Suppressor macrophage treated with lipopolysaccharide for 1 hour (primary cell): ENCODE data around the gene UNC93B1.
"Not testable (repeated sequence)": the region's sequence is repeated elsewhere in the genome, so short reads cannot be mapped to it uniquely, and the experiment has no call there.

Source experiments
- DNase-seq, 3 donors: peaks; one replicate each; pipeline ENCODE4 v3.0.0-alpha.2; 2020 to 2022

Gene UNC93B1

DNA sequence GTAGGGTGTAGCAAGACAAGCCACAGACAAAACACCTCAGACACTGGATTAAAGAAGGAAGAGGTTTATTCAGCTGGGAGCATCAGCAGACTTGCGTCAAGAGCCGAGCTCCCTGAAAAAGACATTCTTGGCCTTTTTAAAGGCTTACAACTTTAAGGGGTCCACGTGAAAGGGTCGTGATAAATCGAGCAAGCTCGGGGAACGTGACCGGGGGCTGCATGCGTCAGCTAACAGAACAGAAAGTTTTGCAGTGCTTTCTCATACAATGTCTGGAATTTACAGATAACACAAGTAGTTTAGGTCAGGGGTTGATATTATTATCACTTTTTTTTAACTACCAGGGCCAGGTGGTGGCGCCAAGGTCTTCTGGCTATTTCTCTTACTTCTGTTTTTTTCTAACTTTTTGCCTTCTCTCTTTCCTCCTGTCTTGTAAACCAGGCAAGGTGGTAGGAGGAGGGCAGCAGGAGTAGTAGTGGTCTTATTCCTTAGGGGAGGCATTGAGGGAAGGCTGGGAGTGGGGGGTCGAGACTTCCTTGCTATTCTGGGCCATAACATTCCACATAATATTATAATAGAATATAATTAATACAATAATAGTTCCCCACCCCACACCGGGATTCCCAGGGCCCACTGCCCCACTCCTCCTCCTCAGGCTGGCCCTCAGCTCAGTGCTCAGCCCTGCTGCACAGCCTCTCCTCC, 5.6 kb upstream of the UNC93B1 start:
- DNase-seq, result peak; percentile 42 to 50 (median 47)

DNA sequence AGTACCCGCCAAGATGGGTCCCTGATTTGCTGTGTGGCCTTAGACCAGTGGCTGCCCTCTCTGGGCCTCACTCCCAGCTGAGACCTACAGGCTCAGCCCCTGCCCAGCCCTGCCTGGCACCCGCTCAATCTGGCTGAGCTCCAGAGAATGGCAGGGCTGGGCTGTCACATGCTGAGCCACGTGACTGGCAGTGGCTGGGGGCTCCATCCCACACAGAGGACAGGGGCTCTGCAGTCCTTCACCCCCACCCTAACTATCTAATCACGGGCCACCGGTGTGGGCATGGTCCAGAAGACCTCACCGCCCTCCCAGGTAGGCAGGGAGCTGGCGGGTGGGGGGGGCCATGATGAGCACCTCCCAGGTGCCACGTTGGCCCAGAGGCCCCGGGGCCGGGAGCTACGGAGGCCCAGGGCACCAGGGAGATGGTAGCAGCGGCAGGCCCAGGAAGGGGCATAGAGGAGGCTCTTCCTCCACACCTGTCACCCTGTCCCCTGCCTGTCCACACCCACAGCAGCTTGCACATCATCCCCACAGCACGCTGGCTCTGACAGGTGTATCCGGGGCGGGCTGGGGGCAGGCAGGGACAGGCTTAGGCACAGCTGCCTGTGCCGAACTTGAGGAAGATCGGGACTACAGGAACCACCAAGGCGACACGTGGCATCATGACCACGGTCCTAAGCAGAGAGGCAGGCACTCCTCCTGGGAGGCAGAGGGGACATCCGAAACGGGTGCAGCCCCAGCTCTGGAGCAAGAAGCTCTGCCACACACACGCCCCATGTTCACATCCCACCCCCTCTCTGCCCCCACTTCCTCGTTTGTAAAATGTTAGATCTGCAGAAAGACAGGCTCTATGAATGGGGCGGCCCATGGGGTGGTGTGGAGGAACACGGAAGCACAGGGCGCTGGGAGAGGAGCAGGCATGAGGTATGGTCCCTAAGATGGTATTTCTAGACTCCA, 4.8 kb upstream of the UNC93B1 start:
- peak; percentile 77 to 87 (median 85) for DNase-seq

DNA sequence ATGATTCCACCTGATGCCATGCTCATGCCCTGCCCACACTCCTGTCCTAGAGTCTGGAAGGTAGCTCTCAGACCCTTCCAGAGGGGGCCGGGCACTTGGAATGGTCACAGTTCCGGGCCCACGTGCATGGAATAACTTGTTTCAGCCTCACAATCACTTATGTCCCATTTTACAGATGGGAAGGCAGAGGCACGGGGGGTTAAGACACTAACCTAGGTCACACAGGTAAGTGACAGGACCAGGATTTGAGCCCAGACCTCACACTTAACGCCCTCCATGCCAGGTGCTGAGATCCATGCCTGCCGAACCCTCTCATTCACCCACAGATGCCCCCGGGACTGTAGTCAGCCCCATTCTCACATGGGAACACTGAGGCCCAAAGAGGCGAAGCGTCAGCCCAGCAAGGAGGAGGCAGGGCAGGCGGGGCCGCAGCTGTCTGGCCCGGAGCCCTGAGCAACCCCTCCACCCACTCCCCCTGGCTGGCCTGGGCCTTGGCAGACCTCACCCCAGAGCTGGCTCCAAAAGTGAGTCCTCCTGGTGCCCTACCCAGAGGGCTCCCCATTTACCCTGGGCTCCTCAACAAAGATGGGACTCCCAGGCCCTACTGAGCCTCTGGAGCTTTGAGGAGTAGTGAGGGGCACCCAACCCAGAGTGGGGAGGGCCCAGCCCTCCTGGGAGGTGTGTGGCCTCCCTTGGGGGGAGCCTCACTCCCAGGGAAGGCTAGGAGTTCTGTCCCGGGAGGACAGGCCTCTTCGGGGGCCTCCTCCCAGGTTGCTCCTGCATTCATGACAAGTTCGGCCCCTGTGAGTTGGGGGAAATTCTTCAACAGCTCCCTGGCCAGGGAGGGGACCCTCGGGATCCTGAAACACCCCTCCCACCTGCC, 3.8 kb upstream of the UNC93B1 start:
- no peak for DNase-seq

DNA sequence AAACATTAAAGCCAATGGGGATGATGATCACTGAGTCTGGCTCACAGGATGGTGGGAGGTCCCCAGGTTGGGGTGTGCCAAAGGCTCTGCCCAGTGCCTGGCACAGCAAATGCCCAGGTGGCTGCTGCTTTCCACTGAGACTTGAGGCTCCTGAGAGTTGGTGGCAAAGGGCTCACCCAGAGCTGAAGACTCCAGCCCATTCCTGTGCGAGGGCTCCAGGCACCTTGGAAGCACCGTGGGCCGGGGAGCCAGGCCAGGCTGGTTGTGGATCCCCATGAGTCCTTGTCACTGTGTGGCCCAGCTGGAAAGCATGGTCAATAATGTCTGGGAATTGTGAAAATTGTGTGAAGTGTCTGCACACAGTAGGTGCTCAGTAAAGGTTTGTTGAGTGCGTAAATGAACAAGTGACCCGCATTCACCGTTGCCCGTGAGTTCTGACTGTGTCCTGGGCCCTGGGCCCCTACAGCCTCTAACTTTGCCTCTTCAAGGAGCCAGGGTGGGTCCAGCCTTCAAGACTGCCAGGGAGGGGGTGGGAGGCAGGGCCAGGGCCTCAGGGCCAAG, 2.8 kb upstream of the UNC93B1 start:
- no peak for DNase-seq

DNA sequence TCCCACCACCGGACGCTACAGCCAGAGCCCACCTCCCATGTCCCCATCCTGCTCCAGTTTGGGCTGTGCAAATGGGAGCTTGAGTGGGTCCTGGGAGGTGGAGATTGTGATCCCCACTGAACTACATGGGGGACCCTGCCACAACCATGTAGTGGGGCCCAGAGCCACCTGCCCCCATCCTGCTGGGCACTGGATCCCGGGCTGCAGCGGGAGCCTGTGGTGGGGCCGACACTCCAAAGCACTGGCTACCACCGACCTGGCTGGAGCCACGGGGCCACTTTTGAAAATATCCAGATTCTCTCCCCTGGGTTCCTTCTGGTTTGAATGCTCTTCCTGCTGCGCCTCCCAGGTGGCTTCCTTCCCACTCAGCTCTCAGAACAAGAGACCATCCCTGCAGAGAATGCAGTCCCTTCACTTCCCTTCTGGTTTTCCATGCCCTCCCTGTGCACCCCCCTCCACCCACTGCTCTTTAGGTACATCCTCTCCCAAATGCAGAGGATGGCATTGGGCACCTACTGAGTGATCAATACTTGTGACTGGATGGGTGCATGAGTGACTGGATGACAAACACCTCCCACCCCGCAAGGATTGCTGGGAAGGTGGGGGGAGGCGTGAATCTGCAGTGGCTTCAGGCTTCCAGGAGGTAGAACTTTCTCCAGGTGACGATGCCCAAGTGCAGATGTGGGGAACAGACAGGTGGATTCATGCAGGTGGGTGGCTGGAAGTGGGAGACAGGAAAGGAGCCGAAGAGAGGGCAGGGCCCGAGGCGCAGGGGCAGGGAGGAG, 846 bp upstream of the UNC93B1 start:
- no peak for DNase-seq

DNA sequence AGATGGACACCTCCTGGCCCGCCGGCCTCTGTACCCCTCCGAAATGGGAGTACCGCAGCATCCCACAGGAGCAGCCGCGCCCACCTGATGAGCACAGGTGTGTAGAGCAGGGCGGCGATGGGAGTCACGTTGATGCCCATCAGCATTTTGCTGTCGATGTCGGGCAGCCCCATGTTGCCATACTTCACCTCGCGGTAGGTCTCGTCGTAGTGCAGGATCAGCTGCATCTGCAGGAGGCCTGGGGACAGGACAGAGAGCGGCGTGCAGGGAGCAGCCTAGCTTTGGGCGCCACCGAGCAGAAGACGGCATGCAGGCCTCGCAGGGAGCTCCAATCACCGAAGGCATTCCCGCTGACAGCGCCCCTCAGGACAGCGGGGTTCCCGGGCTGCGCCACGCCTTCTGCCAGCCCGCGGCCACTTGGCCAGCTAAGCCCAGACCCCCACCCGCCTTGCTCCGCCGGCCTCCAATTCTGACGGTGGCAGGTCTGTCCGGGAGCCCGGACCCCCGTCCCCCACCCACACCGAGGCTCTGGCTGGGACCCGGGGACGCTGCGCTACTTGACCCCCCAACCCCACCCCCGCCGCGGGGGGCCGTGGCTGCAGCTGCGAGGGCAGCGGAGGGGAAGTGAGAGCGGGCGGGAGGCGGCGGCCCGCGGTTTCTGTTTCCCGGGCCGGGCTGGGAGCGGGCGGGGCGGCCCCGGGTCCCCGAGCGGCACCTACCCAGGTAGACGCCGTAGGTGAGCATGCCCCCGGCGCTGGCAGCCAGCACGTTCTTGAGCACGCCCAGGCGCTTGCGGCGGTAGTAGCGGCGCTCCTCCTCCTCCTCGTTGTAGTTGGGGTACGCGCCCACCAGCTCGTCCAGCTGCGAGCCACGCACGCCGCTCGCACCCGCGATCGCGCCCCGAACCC, 705 bp downstream of the UNC93B1 start:
- DNase-seq, result peak; percentile 63 to 84 (median 66)

DNA sequence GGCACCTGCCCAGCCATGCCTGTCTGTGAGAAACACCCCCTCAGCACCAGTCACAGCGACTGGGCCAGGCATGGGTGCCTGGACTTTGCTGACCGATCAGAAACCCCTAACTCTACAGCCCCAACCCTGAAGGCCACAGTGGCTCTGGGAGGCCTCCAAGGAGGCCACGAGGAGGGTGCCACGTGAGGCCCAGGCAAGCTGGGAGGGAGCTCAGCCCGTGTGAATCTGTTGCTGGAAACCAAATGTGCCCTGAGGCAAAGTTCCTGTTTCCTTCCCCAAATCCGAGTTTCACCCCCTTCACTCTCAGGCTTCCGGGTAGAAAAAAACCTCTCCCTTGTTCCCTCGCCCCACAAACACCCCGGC, 1.3 kb downstream of the UNC93B1 start:
- peak; percentile 56 to 67 (median 67) for DNase-seq

DNA sequence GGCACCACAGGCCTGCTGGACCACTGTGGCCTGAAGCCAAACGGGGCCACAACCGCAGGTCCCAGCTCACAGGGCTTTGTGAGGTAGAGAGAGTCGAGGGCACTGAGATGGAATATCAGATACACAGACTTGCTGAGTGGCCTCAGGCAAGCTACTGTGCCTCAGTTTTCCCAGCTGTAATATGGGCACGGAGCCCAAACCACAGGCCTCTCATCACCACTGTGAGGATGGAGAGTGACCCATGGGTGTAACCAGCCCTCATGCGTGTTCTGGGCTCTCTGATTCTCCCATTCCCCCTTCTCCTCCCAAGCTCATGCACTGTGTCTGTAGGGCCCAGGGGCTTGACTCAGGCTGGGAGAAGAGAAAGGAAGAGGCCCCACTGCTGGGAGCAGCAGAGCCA, 4.2 kb downstream of the UNC93B1 start:
- no peak for DNase-seq

DNA sequence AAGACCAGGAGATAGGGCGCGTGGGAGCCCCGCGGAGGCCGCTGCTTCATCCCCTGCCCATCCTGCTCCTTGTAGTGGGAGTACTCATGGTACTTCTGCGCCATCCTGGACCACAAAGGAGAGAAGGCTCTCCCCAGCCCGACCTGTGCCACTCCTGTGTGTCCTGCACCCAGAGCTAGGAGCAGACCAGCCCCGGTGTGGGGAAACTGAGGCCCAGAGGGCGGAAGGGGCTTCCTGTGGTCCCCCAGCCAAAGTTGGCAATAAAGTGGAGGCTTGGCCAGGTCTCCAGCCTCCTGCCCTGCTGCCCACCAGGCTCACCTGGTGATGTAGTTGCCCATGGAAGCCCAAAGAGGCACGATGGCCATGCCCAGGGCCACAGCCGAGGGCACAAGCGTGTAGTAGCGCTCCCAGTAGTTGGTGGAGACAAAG, 4.7 kb downstream of the UNC93B1 start:
- DNase-seq, result no peak

DNA sequence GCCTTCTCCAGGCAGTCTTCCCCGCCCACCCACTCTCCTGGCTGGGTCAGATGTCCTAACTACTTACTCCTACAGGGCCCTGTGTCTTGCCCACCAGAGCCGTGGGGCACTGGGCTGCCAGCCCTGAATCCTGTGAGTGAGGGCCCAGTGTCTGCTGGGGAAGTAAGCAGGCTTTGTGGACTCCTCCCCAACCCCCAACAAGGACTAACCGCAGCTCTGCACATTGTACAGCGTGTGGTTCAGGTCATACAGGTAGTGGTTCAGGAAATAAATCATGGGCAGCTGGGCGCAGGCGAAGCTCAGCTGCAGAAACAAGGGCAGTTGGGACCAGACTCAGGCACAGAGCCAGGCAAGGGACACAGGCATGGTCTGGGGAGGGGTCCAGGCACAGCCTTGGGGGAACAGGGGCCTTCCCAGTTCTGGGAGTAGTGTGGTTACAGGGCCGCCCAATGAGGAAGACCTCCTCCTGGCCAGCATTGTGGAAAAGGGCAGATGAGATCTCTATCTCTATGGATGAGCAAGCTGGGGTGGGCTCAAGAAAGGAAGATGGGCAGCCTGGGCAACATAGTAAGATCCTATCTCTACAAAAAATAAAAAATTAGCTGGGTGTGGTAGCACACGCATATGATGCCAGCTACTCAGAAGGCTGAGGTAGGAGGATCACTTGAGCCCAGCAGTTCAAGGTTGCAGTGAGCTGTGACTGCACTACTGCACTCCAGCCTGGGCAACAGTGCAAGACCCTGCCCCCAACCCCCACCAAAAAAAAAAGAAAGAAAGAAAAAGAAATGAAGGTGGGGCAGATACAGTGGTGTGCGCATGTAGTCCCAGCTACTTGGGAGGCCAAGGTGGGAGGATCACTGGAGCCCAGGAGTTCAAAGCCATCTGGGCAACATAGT, 5.5 kb downstream of the UNC93B1 start:
- DNase-seq, result no peak

DNA sequence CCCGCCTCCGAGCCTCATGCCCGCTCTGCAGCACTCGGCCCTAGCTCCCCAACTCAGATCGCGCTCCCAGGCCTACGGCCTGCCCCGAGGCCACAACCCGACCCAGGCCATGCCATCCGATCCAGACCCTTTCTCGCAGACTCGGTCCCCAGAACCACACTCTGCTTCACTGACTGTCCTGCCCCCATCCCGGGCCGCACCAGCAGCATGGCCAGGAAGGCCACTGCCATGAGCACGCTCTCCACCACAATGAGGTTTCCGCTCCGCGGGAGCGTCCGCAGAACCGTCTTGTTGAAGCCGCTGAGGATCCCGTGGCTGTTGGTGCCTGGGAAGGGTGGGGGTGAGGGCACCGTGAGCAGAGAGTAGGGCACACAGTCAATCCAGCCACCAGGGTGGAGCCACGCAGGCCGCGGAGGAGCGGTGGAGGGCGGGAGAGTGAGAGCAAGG, 6.4 kb downstream of the UNC93B1 start:
- DNase-seq, result no peak

DNA sequence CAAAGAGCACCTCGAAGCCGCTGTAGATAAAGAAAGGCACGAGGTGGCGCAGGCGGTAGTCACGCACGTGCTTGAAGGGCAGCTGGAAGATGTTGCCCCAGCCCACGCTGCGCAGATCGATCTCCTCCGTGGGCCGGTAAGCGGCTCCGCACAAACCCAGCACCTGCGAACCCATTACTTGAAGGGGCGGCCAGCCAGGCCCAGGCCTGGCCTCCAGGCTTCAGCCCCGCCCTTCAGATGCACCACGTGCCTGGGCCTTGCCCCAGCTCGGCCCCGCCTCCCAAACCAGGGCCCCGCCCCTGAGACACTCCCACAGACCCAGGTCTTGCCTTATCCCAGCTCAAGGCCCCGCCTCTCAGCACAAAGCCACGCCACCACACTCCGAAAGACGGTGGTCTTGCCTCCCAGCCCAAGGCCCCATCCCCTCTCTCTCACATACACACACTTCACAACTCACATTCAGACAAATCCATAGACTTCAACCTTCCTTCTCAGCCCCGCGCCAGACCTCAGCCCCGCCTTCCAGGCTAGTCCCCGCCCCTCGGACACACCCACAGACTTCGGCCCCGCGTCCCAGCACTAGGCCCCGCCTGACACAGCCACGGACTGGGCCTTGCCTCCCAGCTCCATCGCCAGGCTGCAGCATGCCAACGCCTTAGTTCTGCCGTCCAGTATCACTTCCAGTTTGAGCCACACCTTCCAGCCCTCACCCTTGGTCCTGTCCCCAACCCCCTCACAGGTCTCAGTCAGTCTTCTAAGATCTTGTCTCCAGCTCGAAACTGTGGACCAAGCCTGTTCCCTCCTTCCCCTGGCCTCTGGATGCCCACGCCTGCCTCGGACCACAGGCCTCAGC, 7.0 kb downstream of the UNC93B1 start:
- DNase-seq, result peak; percentile 82 to 92 (median 88)

DNA sequence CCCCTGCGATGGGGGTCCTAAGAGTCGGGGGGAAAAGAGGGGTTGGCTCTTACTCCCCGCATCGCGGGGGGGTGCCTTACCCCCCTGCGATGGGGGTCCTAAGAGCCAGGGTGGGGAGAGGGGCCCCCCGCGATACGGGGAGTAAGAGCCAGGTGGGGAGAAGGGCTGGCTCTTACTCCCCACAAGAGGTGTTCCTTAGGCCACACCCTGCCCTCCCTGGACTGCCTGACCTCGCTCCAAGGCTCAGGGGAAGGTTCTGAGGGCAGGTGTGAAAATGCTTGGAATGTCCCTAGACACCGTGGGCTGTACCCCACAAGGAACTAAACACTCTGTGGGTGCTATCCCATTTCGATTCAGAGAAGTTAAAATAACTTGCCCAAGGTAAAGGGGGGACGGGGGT, 7.8 kb downstream of the UNC93B1 start:
- no peak for DNase-seq

DNA sequence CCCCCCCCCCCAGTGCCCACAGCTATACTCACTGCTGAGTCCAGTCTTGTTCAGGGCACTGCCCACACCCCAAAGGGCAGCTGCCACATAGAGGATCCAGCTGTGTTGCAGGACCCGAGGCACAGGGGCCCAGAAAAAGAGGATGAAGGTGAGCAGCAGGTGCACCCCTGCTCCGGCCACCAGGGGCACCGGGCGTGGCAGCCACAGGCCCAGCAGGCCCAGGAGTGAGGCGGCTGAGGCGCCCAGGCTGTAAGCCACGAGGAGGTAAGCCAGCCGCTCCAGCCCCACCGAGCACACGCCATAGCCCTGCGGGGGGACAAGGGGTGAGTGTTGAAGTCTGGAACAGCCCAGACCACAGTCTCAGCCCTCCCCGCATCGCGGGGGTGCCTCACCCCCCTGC, 8.3 kb downstream of the UNC93B1 start:
- not testable (repeated sequence) for DNase-seq

DNA sequence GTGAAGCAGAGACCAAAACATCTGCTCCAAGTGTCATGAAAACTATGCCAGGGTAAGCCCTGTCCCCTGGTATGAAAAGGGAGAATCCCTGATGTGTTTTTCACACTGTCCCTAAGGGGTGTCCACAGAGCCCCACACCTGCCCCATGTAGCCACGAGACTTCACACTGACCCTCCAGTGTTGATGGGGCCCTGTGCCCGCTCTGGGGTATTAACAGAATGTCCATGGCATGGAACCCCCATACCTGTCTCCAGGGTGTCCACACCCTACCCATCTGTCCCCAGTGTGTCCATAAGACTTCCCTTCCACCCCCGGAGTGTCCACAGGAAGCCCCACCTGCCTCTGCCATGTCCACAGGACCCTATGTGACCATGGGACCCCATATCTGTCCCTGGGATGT, 8.8 kb downstream of the UNC93B1 start:
- DNase-seq, result not testable (repeated sequence)

DNA sequence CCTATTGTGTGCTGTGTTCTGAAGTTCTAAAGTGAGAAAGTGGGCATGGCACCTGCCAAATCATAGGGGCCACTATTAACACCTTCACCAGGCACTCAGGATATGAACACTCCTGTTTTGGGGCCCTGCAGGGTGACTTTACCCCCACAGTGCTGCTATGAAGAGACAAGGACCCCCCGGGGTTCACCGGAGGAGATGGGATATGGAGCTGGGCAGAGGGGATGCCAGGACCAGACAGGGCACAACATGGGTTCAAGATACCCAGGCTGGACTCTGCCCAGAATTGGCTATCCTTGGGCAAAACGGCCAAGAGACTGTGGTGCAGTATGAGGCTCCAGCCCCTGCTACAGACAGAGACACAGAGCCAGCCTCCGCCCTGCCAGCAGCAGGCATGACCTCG, 9.5 kb downstream of the UNC93B1 start:
- DNase-seq, result not testable (repeated sequence)

DNA sequence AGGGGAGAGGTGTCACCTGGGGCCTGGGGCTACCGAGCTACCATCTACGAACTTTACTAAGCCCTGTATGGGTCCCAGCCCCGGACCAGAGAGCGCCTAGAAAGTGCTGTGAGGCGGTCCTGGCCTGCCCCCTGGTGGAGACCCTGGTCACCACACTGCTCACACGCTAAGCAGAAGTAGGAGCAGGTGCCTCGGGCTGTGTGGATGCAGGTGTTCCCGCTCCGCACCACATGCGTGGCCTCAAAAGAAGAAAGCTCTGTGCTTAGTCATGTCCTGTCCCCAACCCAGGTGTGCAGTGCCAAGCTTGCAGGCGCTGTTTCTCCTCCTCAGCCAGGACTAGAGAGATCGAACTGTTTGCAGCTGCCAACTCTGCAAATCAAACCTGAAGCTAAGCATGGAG, 10.1 kb downstream of the UNC93B1 start:
- DNase-seq, result not testable (repeated sequence)

DNA sequence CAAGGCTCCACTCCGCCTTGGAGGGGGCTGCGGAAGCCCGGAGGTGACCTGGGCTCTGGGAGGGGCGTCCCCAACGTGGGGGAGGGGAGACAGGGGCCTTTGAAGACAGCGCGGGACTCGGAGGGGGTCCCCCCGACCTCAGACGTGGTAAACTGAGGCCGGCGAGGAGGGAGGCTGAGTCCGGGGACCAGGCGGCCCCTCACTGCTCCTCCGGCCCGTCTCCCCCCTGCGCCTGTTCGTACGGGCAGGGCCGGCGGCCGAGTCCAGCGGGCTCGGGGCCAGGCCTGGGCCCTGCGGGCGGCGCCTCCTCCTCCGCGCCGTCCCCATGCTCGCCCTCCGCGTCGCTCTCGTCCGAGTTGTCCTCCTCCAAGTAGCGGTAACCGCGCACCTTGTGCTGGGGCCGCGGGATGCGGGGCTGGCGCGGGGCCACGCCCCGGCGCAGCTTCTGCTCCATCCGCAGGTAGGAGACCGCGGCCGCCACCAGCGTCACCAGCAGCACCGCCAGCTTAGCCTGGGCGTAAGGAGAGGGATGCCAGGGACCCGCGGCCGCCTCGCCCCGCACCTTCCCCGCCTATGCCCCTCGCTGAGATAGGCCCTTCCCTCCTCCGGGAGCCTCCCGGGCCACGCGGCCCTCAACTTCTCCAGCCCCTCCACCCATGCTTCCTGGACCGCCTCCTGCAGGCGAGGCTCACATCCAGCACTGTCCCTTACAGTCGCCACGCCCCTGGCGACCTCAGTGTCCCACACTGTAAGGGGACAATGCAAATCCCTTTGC, 12.4 kb downstream of the UNC93B1 start:
- not testable (repeated sequence) for DNase-seq
